IMR-90 (cell line): ENCODE results near the gene PAX2. TPM values are rescaled to one million over a fixed set of nuclear protein-coding genes. Genes with fewer than 3 reads are reported as not detected.

Experiments used
- ATAC-seq: fragments of 200-7000 bp; cut with Tn5 transposase; 2 replicates; pipeline ENCODE4 v1.9.1; 2020; ENCODE audit warnings: low read depth, mild to moderate bottlenecking, moderate library complexity
- BruUV-seq: library from RNA; stranded (reverse); fragments of 400-500 nt; replicated peaks from 2 replicates; lab custom pipeline; 2021; lab: Mats Ljungman, UMichigan
- CTCF ChIA-PET: fragments of 300-600 bp; formaldehyde crosslinking; extraction: SDS; loops from one replicate; lab custom pipeline; 2021; ENCODE audit warnings: antibody characterized with exemption; lab: Yijun Ruan, JAX
- POLR2A ChIA-PET: fragments of 300-600 bp; sonication (Branson Sonifier 250); formaldehyde crosslinking; loops from one replicate; lab custom pipeline; 2022; ENCODE audit warnings: antibody characterized with exemption; ENCODE audit not compliant: unreplicated experiment; lab: Charles Lee
- DNase-seq: peaks from one replicate; pipeline ENCODE4 v3.0.0; 2013
- H2AFZ ChIP-seq: replicated peaks from 2 replicates; pipeline ENCODE3; 2013; ENCODE audit warnings: low read length, mild to moderate bottlenecking; ENCODE audit not compliant: poor library complexity
- H2AK5ac ChIP-seq: 2 replicates; pipeline ENCODE4 v1.6.1; 2013; ENCODE audit warnings: low read depth, low read length, inconsistent platforms
- H2AK9ac ChIP-seq: replicated peaks from 2 replicates; pipeline ENCODE3; 2013; ENCODE audit warnings: mild to moderate bottlenecking, low read depth, low read length, moderate library complexity; ENCODE audit not compliant: poor library complexity
- H2BK120ac ChIP-seq: 2 replicates; pipeline ENCODE4 v1.6.1; 2013; ENCODE audit warnings: low read depth, low read length, inconsistent platforms
- H2BK15ac ChIP-seq: 3 replicates; pipeline ENCODE4 v1.6.1; 2013; ENCODE audit warnings: low read depth, low read length, inconsistent platforms
- H2BK20ac ChIP-seq: 2 replicates; pipeline ENCODE4 v1.6.1; 2013; ENCODE audit warnings: low read depth, mild to moderate bottlenecking, inconsistent platforms, low read length, moderate library complexity
- H2BK5ac ChIP-seq: 2 replicates; pipeline ENCODE4 v1.6.1; 2013; ENCODE audit warnings: mild to moderate bottlenecking, low read depth, low read length, inconsistent platforms; ENCODE audit not compliant: poor library complexity, severe bottlenecking
- H3K14ac ChIP-seq: replicated peaks from 2 replicates; pipeline ENCODE4 v1.6.1; 2013; ENCODE audit warnings: low read depth, low read length, inconsistent platforms
- H3K18ac ChIP-seq: 2 replicates; pipeline ENCODE4 v1.6.1; 2013; ENCODE audit warnings: low read depth, low read length, control low read depth
- H3K23ac ChIP-seq: 2 replicates; pipeline ENCODE4 v1.6.1; 2013; ENCODE audit warnings: low read depth, low read length, inconsistent platforms
- H3K27ac ChIP-seq: 2 replicates; pipeline ENCODE4 v1.5.1; 2013; ENCODE audit warnings: mild to moderate bottlenecking, control low read depth, low read length; ENCODE audit not compliant: insufficient read depth
- H3K27me3 ChIP-seq: 2 replicates; pipeline ENCODE4 v1.6.1; 2013; ENCODE audit warnings: low read length; ENCODE audit not compliant: control insufficient read depth, insufficient read depth
- H3K36me3 ChIP-seq: 2 replicates; pipeline ENCODE4 v1.6.1; 2013; ENCODE audit warnings: low read length, mixed read lengths; ENCODE audit not compliant: control insufficient read depth, insufficient read depth
- H3K4ac ChIP-seq: 2 replicates; pipeline ENCODE4 v1.6.1; 2013; ENCODE audit warnings: low read depth, low read length, inconsistent platforms
- H3K4me1 ChIP-seq: 2 replicates; pipeline ENCODE4 v1.6.1; 2013; ENCODE audit warnings: low read length, mixed read lengths; ENCODE audit not compliant: control insufficient read depth, insufficient read depth
- H3K4me2 ChIP-seq: 2 replicates; pipeline ENCODE4 v1.6.1; 2013; ENCODE audit warnings: low read depth, mild to moderate bottlenecking, control low read depth, low read length, moderate library complexity
- H3K4me3 ChIP-seq: 2 replicates; pipeline ENCODE4 v1.5.1; 2013; ENCODE audit warnings: low read depth, mild to moderate bottlenecking, control low read depth, low read length, moderate library complexity; ENCODE audit not compliant: insufficient read depth
- H3K56ac ChIP-seq: 2 replicates; pipeline ENCODE4 v1.6.1; 2013; ENCODE audit warnings: low read length, inconsistent platforms; ENCODE audit not compliant: insufficient read depth; ENCODE audit errors: extremely low read depth
- H3K79me1 ChIP-seq, 2 experiments: 2 replicates each; pipeline ENCODE4 v1.6.1; 2013; ENCODE audit warnings: low read length in 2 of 2, inconsistent platforms in 1 of 2, low read depth in 1 of 2
- H3K9ac ChIP-seq: 2 replicates; pipeline ENCODE4 v1.6.1; 2013; ENCODE audit warnings: low read depth, low read length, control low read depth
- H3K9me1 ChIP-seq: 2 replicates; pipeline ENCODE4 v1.6.1; 2013; ENCODE audit warnings: low read length, inconsistent platforms; ENCODE audit not compliant: insufficient read depth
- H3K9me3 ChIP-seq: 2 replicates; pipeline ENCODE4 v1.6.1; 2013; ENCODE audit warnings: low read length; ENCODE audit not compliant: control insufficient read depth, insufficient read depth
- H4K20me1 ChIP-seq: 2 replicates; pipeline ENCODE4 v1.6.1; 2013; ENCODE audit warnings: low read length, inconsistent platforms; ENCODE audit not compliant: insufficient read depth
- H4K5ac ChIP-seq: 2 replicates; pipeline ENCODE4 v1.6.1; 2013; ENCODE audit warnings: mild to moderate bottlenecking, low read depth, low read length, control low read depth
- H4K8ac ChIP-seq, 2 experiments: 2 replicates each; pipeline ENCODE4 v1.6.1; 2013; ENCODE audit warnings: low read depth in 2 of 2, low read length in 2 of 2, control low read depth in 1 of 2, inconsistent platforms in 1 of 2
- H4K91ac ChIP-seq: 2 replicates; pipeline ENCODE4 v1.6.1; 2013; ENCODE audit warnings: low read depth, low read length, inconsistent platforms; ENCODE audit not compliant: insufficient read depth
- BHLHE40 ChIP-seq: fragments of 150-350 bp; IDR thresholded peaks from 2 replicates; pipeline ENCODE4 v1.6.1; 2016; ENCODE audit warnings: mild to moderate bottlenecking, low read depth, low read length
- CEBPB ChIP-seq: IDR thresholded peaks from 2 replicates; pipeline ENCODE4 v1.6.1; 2012; ENCODE audit warnings: low read depth, low read length, improper control_type of control experiment
- CHD1 ChIP-seq: IDR thresholded peaks from 2 replicates; pipeline ENCODE4 v1.6.1; 2012; ENCODE audit warnings: low read depth, low read length, improper control_type of control experiment
- CTCF ChIP-seq: conservative IDR thresholded peaks from 2 replicates; pipeline ENCODE4 v1.5.1; 2012; ENCODE audit warnings: mild to moderate bottlenecking, low read depth, low read length, improper control_type of control experiment
- ELK1 ChIP-seq: fragments of 150-350 bp; IDR thresholded peaks from 2 replicates; pipeline ENCODE4 v1.6.1; 2016; ENCODE audit warnings: low read depth, mild to moderate bottlenecking, low read length, moderate library complexity, borderline replicate concordance
- FOS ChIP-seq: fragments of 150-350 bp; IDR thresholded peaks from 2 replicates; pipeline ENCODE4 v1.6.1; 2016; ENCODE audit warnings: low read depth, low read length
- MAFK ChIP-seq: IDR thresholded peaks from 2 replicates; pipeline ENCODE4 v1.6.1; 2012; ENCODE audit warnings: low read depth, low read length, improper control_type of control experiment
- MAZ ChIP-seq: IDR thresholded peaks from 2 replicates; pipeline ENCODE4 v1.6.1; 2012; ENCODE audit warnings: low read depth, mild to moderate bottlenecking, low read length, improper control_type of control experiment, moderate library complexity, borderline replicate concordance
- MXI1 ChIP-seq: IDR thresholded peaks from 2 replicates; pipeline ENCODE4 v1.6.1; 2012; ENCODE audit warnings: low read depth, mild to moderate bottlenecking, low read length, moderate library complexity, borderline replicate concordance
- NFE2L2 ChIP-seq: fragments of 150-350 bp; IDR thresholded peaks from 2 replicates; pipeline ENCODE4 v1.6.1; 2016; ENCODE audit warnings: low read depth, mild to moderate bottlenecking, low read length
- POLR2A ChIP-seq: IDR thresholded peaks from 2 replicates; pipeline ENCODE4 v1.6.1; 2012; ENCODE audit warnings: mild to moderate bottlenecking, low read depth, low read length
- RAD21 ChIP-seq: IDR thresholded peaks from 2 replicates; pipeline ENCODE4 v1.6.1; 2012; ENCODE audit warnings: low read length, improper control_type of control experiment
- RCOR1 ChIP-seq: IDR thresholded peaks from 2 replicates; pipeline ENCODE4 v1.6.1; 2012; ENCODE audit warnings: mild to moderate bottlenecking, low read length, improper control_type of control experiment; ENCODE audit not compliant: insufficient replicate concordance
- RFX5 ChIP-seq: IDR thresholded peaks from 2 replicates; pipeline ENCODE4 v1.8.0; 2012; ENCODE audit warnings: low read depth, mild to moderate bottlenecking, low read length, moderate library complexity
- SMC3 ChIP-seq: fragments of 150-350 bp; IDR thresholded peaks from 2 replicates; pipeline ENCODE4 v1.6.1; 2016; ENCODE audit warnings: low read depth, mild to moderate bottlenecking, antibody characterized with exemption, low read length, moderate library complexity
- USF2 ChIP-seq: fragments of 150-350 bp; IDR thresholded peaks from 2 replicates; pipeline ENCODE4 v1.6.1; 2017; ENCODE audit warnings: mild to moderate bottlenecking, antibody characterized with exemption, low read length, low read depth
- WGBS, 2 experiments: methylation state at CpG; one replicate each; pipeline versions ENCODE4 v1.1.5 to v1.1.7; 2013; ENCODE audit warnings: missing lambda C conversion rate in 2 of 2; ENCODE audit not compliant: insufficient read length in 1 of 2; ENCODE audit errors: extremely low coverage in 2 of 2; 5-methylcytosine and 5-hydroxymethylcytosine counted together
- dilution Hi-C: fragments of 300-500 bp; cut with HindIII; formaldehyde crosslinking; loops from one replicate; pipeline ENCODE4 v1.14.3; 2018; ENCODE audit warnings: low sequenced_read_pairs; ENCODE audit not compliant: unreplicated experiment
- in situ Hi-C: fragments of 300-500 bp; cut with MboI; formaldehyde crosslinking; loops from 3 replicates; pipeline ENCODE4 v1.14.3; 2019; ENCODE audit warnings: low sequenced_read_pairs, inconsistent platforms, mixed read lengths
- intact Hi-C: fragments of 100-400 bp; cut with micrococcal nuclease; formaldehyde crosslinking; loops from 2 replicates; pipeline ENCODE4 v1.10.0; 2022
- polyA plus RNA-seq, 3 experiments: library from polyadenylated mRNA; depleted of rRNA; stranded (reverse); fragments of >200 nt; gene quantifications; 2 replicates each; pipeline ENCODE4 v1.2.3, GENCODE V29; 2012; ENCODE audit warnings: low replicate concordance in 1 of 3
- total RNA-seq: library from RNA; depleted of rRNA; stranded (reverse); fragments of >200 nt; gene quantifications from 2 replicates; pipeline ENCODE4 v1.2.3, GENCODE V29; 2012

Gene PAX2
- total and polyA plus RNA-seq, 2 of the 4 experiments (the other 2 are of a cell fraction): not detected

- ChIA-PET CTCF (no interaction called here), POLR2A (no interaction called here)
- H2AK9ac ChIP-seq: no peak overlapping the region
- H4K20me1 ChIP-seq: no peaks in the 10 kb centered on the region
- H3K23ac ChIP-seq: no peak overlapping the region
- dilution Hi-C loops (no loop called here), intact Hi-C loops (no loop called here), in situ Hi-C loops (no loop called here)
- peaks cover 75% of the 10 kb centered on the region for H3K27me3 ChIP-seq
- ATAC-seq (no peak), DNase-seq (no peak)
- H4K91ac ChIP-seq: no peak overlapping the region
- no peak overlapping the region for H4K8ac ChIP-seq
- BruUV-seq: no TSS peak
- WGBS, 2 experiments: 70% methylated on average over 2 of the region's 10 CpGs; no CpG with 5 or more reads in 1 of the 2 experiments
- no peak overlapping the region for H2BK15ac ChIP-seq
- no peaks in the 10 kb centered on the region for H3K79me1 ChIP-seq
- TF ChIP-seq CEBPB: no peak
- TF ChIP-seq RFX5: no peak
- TF ChIP-seq ELK1: no peak
- no peak for TF ChIP-seq SMC3
- TF ChIP-seq RCOR1: no peak
- no peak for TF ChIP-seq NFE2L2
- no peak for TF ChIP-seq USF2
- TF ChIP-seq BHLHE40: no peak
- no peak for TF ChIP-seq MXI1
- no peak for TF ChIP-seq MAZ
- no peak for TF ChIP-seq POLR2A
- TF ChIP-seq RAD21: no peak
- no peak for TF ChIP-seq FOS
- no peak for TF ChIP-seq CTCF
- no peak for TF ChIP-seq MAFK
- TF ChIP-seq CHD1: no peak
- H2AFZ ChIP-seq: no peak overlapping the region
- no peak overlapping the region for H3K27ac ChIP-seq
- H3K4me2 ChIP-seq: no peak overlapping the region
- H3K9me3 ChIP-seq: no peaks in the 10 kb centered on the region
- H2BK120ac ChIP-seq: no peak overlapping the region
- no peak overlapping the region for H3K18ac ChIP-seq
- no peak overlapping the region for H3K4ac ChIP-seq
- no peak overlapping the region for H2AK5ac ChIP-seq
- no peaks in the 10 kb centered on the region for H3K9me1 ChIP-seq
- H2BK5ac ChIP-seq: no peak overlapping the region
- H3K4me1 ChIP-seq: no peaks in the 10 kb centered on the region
- H3K36me3 ChIP-seq: no peaks in the 10 kb centered on the region
- H3K56ac ChIP-seq: no peak overlapping the region
- no peak overlapping the region for H3K4me3 ChIP-seq
- H4K5ac ChIP-seq: no peak overlapping the region
- no peak overlapping the region for H2BK20ac ChIP-seq
- H3K14ac ChIP-seq: no peak overlapping the region
- no peak overlapping the region for H3K9ac ChIP-seq
These were observed 63.5 kb downstream of the PAX2 start for GRCh38 chr10:100808876-100809275.
